IPS-18c (cell line): Measurements from ENCODE around the gene RASSF4.
"Not testable (repeated sequence)": the region's sequence is repeated elsewhere in the genome, so short reads cannot be mapped to it uniquely, and the experiment has no call there.

Experiments used
- H3K4me3 ChIP-seq: 2 replicates; pipeline ENCODE4 v1.7.0; 2013; ENCODE audit warnings: low read depth, mild to moderate bottlenecking, low read length, moderate library complexity; ENCODE audit not compliant: insufficient read depth
- H3K9me3 ChIP-seq: one replicate; pipeline ENCODE4 v1.6.1; 2013; ENCODE audit warnings: mild to moderate bottlenecking, low read length, moderate library complexity; ENCODE audit not compliant: control insufficient read depth, insufficient read depth

Gene RASSF4

DNA sequence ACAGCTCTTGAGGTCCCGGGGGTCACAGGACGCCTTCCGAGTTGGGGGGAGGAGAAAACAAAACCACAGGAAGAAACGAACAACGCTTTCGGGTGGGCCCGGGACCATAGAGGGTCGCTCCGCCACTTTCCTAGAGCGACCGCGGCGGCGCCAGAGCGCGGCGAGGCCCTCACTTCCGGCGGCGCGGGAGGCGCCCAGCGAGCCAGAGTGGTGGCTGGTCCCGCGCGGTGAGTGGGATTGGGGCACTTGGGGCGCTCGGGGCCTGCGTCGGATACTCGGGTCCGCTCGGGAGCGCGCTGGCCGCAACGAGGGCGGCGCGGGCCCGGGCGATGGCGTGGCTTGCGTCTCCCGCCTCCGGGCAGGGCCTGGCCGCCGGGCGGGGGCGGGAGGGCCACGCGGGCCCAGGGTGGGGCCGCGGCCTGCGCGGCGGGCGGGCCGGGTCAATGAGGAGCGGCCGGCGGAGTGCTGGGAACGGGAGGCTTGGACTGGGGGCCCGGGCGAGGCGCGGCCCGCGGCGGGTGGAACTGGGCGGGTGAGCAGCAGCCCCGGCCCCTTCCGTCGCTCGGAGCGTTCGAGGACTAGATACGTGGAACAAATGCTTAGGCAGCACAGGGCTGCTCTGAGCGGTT lies 41.3 kb downstream of the RASSF4 start, which contains the start of gene ZNF22:
Gene ZNF22 (plus strand): TSS at position 172 of the 629 bp plus-strand sequence. CDS start 2,446 bp downstream, outside the sequence.
- peak within 1 kb of the TSS; percentile 50 for H3K4me3 ChIP-seq
- no peaks in the 10 kb centered on the region for H3K9me3 ChIP-seq

DNA sequence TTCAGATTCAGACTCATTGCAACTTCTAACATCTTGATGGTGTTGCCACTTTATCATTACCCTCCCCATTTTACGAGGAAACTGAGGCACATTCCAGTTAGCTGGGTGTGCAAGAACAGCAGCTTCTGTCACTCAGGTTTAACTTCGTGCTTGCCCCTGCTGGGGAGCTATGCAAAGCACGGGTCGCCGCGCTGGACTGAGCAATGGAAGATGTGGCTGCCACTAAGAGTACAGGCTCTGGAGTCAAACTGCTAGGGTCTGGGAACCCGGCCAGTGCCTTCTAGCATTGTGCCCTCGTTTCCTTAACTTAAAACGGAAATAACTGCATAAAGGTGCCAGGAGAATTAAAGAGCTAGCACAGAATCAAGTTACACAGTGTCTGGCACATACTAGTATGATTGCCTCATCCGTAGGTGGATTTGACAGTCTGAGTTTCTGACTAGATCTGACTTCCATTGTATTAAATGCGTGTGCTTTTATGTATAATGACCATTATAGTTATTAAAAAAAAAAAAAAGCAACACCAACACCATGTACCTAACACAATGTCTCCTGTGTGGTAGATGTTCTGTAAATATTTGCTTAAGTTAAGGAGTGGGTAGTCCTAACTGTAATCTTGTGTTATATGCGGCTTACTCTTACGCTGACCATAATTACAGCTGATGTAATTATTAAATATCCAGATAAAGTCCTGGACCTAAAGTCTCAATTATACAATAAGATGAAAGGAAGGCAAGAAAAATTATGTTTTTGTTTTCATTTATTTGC lies 42.0 kb downstream of the RASSF4 start:
- H3K4me3 ChIP-seq: peak overlapping the region; percentile 50
- no peaks in the 10 kb centered on the region for H3K9me3 ChIP-seq

DNA sequence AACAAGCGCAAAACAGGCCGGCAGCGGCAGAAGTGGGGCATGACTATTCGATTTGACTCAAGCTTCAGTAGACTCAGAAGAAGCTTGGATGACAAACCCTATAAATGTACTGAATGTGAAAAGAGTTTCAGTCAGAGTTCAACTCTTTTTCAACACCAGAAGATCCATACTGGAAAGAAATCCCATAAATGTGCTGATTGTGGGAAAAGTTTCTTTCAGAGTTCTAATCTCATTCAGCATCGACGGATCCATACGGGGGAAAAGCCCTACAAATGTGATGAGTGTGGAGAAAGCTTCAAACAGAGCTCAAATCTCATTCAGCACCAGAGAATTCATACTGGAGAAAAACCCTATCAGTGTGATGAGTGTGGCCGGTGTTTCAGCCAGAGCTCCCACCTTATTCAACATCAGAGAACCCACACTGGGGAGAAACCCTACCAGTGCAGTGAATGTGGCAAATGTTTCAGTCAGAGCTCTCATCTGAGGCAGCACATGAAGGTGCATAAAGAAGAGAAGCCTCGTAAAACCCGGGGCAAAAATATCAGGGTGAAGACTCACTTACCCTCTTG lies 43.9 kb downstream of the RASSF4 start:
- Histone ChIP-seq H3K9me3 (no peaks in the 10 kb centered on the region), H3K4me3 (no peak overlapping the region)

DNA sequence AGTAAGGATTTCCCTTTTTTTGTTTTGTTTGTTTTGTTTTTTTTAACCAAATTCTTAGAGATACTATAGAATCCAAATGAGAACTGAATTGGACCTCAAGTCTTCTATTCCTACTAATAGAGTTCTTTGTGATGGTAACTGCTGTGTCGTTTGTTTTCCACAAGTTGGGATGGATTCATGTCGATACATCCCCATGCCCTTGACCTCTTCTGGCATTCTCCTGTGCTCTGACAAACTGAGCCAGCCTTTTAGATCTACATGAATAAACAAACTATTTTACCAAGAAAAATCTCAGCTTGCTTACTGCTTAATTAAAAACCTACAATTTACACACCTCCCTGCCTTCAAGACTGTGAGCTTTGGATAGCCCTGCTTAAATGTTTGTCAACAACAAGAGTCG lies 45.1 kb downstream of the RASSF4 start:
- H3K9me3 ChIP-seq: no peaks in the 10 kb centered on the region
- no peak overlapping the region for H3K4me3 ChIP-seq

DNA sequence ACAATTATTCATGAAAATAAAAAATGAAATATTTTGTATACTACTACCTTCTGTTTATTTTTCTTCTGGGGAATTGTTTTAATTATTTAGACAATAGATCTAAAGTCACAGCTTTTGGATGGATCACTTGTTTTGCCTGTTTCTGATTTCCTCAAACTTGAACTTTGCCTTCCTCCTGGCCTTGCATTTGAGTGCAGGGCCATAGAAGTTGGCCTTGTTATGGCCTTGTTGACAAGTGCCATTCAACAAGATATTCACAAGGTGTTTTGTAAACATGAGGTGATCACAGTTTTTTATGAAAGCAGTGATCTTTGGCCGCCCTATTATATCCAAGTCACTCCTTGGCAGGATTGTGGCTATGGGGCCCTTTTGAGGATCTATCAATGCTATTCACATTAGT lies 45.7 kb downstream of the RASSF4 start:
- H3K4me3 ChIP-seq: no peak overlapping the region
- no peaks in the 10 kb centered on the region for H3K9me3 ChIP-seq

DNA sequence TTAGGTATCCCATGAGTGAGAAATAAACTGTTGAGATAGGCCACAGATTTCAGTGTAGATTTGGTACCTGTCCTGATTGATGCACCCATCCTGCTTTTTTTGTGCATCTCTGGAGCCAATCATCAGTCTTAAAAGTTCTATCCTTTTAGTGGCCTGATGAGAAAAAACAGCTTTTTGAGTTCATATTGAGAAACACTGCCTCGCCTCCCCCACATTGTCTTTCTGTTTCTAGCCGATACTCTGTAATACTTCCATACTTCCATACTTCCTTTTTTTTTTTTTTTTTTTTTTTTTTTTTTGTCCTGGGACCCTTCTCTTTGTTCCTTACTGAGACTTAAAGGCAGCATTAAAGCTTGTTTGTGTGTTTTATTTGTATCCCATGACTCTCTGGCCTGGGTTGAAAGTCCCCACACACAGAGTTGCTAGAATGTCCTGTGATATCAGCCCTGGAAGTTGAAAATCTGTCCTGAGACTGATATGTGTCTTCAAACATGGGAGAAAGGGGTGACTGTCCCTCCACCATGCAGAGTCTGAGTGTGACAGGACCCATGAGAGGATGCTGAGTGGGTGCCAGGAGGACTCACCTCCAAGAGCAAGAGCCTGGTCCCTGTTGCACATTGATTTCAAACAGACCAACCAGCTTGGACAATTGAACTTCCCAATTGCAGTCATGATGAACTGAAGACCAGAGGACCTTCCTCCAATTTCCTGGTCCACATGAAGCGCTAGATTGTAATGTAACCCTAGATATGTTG lies 46.9 kb downstream of the RASSF4 start:
- Histone ChIP-seq H3K4me3 (no peak overlapping the region), H3K9me3 (no peaks in the 10 kb centered on the region)

DNA sequence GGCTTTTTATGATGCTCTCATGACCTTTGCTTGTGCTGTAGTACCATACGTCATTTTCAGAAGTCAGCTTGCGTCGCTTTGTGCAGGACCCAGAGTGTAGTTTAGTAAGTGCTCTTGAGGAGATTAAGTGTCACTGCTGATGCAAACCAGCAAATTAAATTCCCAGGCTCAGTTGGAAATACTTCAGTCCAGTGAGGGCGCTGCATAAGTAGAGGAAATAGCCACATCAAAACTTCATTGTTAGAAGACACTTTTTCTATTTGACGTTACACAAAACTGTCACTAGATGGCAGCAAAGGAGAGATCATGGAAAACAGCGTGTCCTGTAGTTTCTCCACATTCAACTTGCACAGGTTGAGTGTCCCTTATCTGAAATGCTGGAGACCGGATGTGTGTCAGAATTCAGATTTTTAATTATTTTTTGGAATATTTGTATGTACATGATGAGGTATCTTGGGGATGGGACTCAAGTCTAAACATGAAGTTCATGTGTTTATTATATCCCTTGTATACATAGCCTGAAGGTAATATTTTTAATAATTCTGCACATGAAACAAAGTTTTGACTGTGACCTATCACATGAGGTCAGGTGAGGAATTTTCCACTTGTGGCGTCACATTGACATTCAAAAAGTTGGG lies 49.0 kb downstream of the RASSF4 start:
- Histone ChIP-seq H3K4me3 (no peak overlapping the region), H3K9me3 (no peaks in the 10 kb centered on the region)

DNA sequence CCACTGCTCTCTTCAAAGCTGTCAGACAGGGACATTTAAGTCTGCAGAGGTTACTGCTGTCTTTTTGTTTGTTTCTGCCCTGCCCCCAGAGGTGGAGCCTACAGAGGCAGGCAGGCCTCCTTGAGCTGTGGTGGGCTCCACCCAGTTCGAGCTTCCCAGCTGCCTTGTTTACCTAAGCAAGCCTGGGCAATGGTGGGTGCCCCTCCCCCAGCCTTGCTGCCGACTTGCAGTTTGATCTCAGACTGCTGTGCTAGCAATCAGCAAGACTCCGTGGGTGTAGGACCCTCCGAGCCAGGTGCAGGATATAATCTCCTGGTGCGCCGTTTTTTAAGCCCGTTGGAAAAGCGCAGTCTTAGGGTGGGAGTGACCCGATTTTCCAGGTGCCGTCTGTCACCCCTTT lies 55.0 kb downstream of the RASSF4 start:
- H3K4me3 ChIP-seq, H3K9me3 ChIP-seq: not testable (repeated sequence)

DNA sequence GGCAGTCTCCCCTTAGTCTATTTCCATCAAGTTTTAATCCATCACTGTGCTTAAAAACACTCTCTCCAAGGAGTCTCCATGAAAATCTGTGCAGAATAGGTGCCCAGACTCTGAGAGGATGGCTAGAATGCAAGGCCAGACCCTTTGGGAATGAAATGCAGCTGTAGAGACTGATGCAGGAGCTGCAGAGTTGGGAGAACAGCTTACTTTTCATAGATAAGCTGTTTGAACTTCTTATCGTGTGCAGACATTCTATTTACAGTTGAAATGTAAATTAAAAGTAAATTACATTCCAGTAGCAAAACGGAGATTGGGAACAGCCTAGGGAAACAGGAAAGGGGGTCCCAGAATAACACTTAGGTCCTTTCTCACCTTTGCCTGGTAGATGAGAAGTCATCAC lies 56.0 kb downstream of the RASSF4 start:
- no peaks in the 10 kb centered on the region for H3K9me3 ChIP-seq

DNA sequence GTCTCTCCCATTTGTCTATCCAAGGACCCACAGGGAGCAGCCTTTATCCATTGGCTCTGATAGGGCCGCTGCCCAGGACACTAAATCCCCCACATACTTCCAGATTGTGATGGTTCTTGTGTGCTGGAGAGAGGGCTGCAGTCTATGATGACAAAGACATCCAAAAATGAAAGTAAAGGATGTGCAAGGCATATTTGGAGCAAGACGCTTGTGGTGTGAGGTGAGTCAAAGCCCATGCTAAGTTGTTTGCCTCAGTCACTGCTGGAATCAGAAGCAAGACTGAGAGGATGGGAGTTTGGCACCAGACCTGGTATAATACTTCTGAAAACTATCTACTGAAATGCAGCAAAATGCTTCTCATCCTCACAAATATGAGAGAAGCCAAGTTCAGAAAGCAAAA lies 63.8 kb downstream of the RASSF4 start:
- peaks cover 3% of the 10 kb centered on the region for H3K9me3 ChIP-seq
- H3K4me3 ChIP-seq: no peak overlapping the region

More for the DNA sequence above, 56.0 kb downstream of the RASSF4 start:
- no peak overlapping the region for H3K4me3 ChIP-seq

DNA sequence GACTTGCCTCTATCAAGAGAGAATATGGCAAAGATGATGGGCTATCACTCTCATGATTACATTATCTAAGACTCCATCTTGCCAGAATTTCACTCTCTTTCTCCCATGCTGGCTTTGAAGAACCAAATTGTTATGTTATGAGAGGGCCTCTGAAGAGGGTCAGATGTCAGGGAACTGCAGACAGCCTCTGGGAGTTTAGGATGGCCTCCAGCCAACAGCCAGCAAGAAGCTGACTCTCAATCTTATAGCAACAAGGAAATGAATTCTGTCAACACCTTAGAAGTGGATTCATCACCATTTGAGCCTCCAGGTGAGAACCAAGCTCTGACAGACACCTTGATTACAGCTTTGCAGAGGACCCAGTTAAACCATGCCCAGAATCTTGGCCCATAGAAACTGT lies 74.7 kb downstream of the RASSF4 start:
- peaks cover 2% of the 10 kb centered on the region for H3K9me3 ChIP-seq

DNA sequence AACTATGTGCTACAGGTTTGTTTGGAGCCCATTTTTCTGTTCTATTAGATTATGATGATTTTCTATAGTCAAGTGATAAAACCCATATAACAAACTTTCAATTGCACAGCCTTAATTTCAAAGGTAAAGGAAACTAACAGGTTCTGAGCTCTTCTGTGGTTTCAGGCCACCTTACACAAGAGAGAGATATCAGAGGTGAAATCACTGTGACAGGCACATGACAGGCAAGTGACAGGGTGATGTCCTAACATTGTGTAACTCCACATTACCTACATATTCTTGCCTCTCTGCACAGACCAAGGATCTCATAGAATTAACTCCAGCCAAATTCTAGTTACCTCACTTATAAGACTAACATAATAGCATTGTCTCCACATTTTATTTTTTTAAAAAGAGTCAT lies 76.1 kb downstream of the RASSF4 start:
- peaks cover 2% of the 10 kb centered on the region for H3K9me3 ChIP-seq

More for the DNA sequence above, 74.7 kb downstream of the RASSF4 start:
- no peak overlapping the region for H3K4me3 ChIP-seq

DNA sequence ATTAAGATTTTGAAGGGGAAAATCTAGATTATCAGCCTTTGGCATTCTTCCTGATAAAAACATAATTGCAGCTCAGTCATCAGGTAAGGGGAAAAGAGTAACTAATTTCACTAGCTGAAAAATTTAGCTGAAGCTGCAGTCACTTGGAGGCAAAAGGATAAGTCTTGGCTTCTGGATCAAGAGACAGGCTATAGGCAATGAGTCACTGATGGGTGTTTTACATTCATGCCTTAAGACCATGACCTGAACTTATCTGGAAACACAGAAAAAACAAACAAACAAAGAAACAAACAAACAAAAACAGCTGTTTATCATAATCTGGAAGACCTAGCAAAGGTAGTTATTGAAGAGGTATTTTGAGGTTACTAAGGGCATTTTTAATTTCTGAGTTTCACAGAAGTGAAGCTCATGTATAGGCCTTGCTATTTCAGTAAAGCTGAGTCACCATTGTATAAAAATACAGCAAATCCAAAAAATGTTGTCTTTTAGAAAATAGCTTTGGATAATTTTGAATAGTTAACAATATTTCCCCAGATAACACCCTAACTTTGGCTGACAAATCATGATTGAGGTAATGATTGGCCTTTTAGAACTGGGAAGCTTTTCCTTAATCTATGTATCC lies 81.4 kb downstream of the RASSF4 start:
- H3K9me3 ChIP-seq: no peaks in the 10 kb centered on the region
- no peak overlapping the region for H3K4me3 ChIP-seq

More for the DNA sequence above, 76.1 kb downstream of the RASSF4 start:
- no peak overlapping the region for H3K4me3 ChIP-seq

DNA sequence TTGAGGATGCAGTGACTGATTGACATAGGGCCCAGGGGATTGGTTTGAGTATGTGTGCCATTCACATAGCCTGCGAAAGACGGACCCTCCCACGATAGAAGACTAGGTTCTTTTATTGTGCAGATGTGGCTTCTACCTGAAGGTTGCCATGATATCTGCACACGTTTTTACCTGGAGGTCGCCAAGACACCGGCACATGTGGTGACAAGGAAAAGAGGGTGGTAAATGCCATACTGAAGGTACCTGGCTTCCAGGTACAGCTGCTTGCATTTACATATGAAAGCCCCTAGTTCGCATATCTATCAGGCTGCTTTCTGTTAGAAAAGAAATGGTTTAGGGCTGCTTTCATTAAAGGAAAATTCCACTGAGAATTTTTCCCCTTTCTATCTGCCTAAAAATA lies 84.7 kb downstream of the RASSF4 start:
- no peaks in the 10 kb centered on the region for H3K9me3 ChIP-seq
- no peak overlapping the region for H3K4me3 ChIP-seq
